Spleen (tissue), 11 donors: ENCODE data around the gene COL17A1. TPM values are rescaled to one million over a fixed set of nuclear protein-coding genes. Genes with fewer than 3 reads are reported as not detected.
A peak's percentile ranks its signal among the peaks of the same experiment; 100 is the strongest.

ENCODE experiments used
- DNase-seq: peaks from one replicate; pipeline ENCODE4 v3.0.0-alpha.2; 2020
- H3K27ac ChIP-seq, 8 donors: fragments of 200-600 bp; sonication (generic) in 7 of 8; 1 replicate in 4 of 8; 2 replicates in 4 of 8; pipeline versions ENCODE4 v1.5.0 to v1.8.0; 2016 to 2021; ENCODE audit warnings: inconsistent platforms in 4 of 8, mild to moderate bottlenecking in 4 of 8, moderate library complexity in 1 of 8
- H3K27me3 ChIP-seq, 7 donors: fragments of 200-600 bp; sonication (generic) in 6 of 7; replicated peaks in 1 of 7; 1 replicate in 4 of 7; 2 replicates in 3 of 7; pipeline versions ENCODE4 v1.5.0 to v1.8.0; 2016 to 2021; ENCODE audit warnings: inconsistent platforms in 3 of 7, mild to moderate bottlenecking in 1 of 7
- H3K36me3 ChIP-seq, 6 donors: fragments of 200-600 bp; sonication (generic) in 5 of 6; 1 replicate in 4 of 6; 2 replicates in 2 of 6; pipeline versions ENCODE4 v1.5.0 to v1.8.0; 2016 to 2021; ENCODE audit warnings: inconsistent platforms in 2 of 6
- H3K4me1 ChIP-seq, 6 donors: fragments of 200-600 bp; sonication (generic) in 5 of 6; 1 replicate in 3 of 6; 2 replicates in 3 of 6; pipeline versions ENCODE4 v1.5.0 to v1.8.0; 2016 to 2021; ENCODE audit warnings: inconsistent platforms in 3 of 6
- H3K4me3 ChIP-seq, 8 donors: fragments of 200-600 bp; sonication (generic) in 7 of 8; 1 replicate in 4 of 8; 2 replicates in 4 of 8; pipeline versions ENCODE4 v1.5.0 to v1.8.0; 2016 to 2021; ENCODE audit warnings: inconsistent platforms in 4 of 8, mild to moderate bottlenecking in 4 of 8, moderate library complexity in 2 of 8
- H3K9me3 ChIP-seq, 8 donors: fragments of 200-600 bp; sonication (generic) in 7 of 8; 1 replicate in 4 of 8; 2 replicates in 4 of 8; pipeline versions ENCODE4 v1.5.0 to v1.8.0; 2016 to 2021; ENCODE audit warnings: inconsistent platforms in 4 of 8
- CTCF ChIP-seq, 11 experiments: fragments of 200-600 bp in 7 of 11; fragments of 450-650 bp in 4 of 11; sonication (generic) in 4 of 11; IDR thresholded peaks in 8 of 11; conservative IDR thresholded peaks in 3 of 11; 1 replicate in 7 of 11; 2 replicates in 4 of 11; pipeline versions ENCODE4 v1.4.0 to v1.8.0; 2016 to 2021; ENCODE audit warnings: antibody characterized with exemption in 11 of 11, inconsistent platforms in 4 of 11, mild to moderate bottlenecking in 1 of 11
- POLR2A ChIP-seq, 3 donors: fragments of 450-650 bp; IDR thresholded peaks; one replicate each; pipeline ENCODE4 v1.5.1; 2017; ENCODE audit warnings: antibody characterized with exemption in 3 of 3, mild to moderate bottlenecking in 1 of 3
- POLR2AphosphoS5 ChIP-seq, 3 donors: sonication (generic); formaldehyde crosslinking; IDR thresholded peaks; one replicate each; pipeline ENCODE4 v1.5.1; 2017; ENCODE audit warnings: antibody characterized with exemption in 3 of 3
- WGBS, 5 donors: extraction: QIAGEN DNeasy Blood & Tissue Kit in 3 of 5; methylation state at CpG; one replicate each; pipeline versions ENCODE4 v1.1.5 to v1.1.7; 2013 to 2018; 5-methylcytosine and 5-hydroxymethylcytosine counted together
- intact Hi-C: fragments of 100-400 bp; cut with DNase I; formaldehyde crosslinking; loops from one replicate; pipeline ENCODE4 v1.15.0; 2023; ENCODE audit warnings: low total_unique reads
- microRNA-seq, 3 donors: library from miRNA; unstranded; fragments of <30 nt; microRNA quantifications; one replicate each; pipeline versions ENCODE4 to v1.1.0, GENCODE V29; 2019 to 2020
- polyA plus RNA-seq, 3 donors: library from polyadenylated mRNA; stranded (reverse); fragments of 200-250 nt; gene quantifications; one replicate each; pipeline ENCODE4 v1.2.1, GENCODE V29; 2013
- total RNA-seq, 7 donors: library from RNA; depleted of rRNA in 3 of 7; stranded (reverse); fragments of >200 nt in 3 of 7; fragmentation: NEBNext Ultra II Directional in 4 of 7; extraction: Animal tissue kit (Norgen Biotek cat#: 25700) in 4 of 7; gene quantifications; one replicate each; pipeline versions ENCODE4 v1.1.0 to v1.2.1, GENCODE V29; 2016 to 2021
- donor health status: healthy with polysubstance abuse.
- donor health status: DM: no; HTN: no; CAD: no; lungs with moderate emphysema.
- donor health status: DM: no; HTN: no; CAD: no.
- donor health status: Bipolar disorder and iron deficiency.
- donor health status: healthy.
- donor health status: DM: no; HTN: no; CAD: no.
- donor health status: DM: yes; HTN: yes; CAD: no.

Gene COL17A1
- total and polyA plus RNA-seq, 10 donors = 0.50 to 5.9 (median 1.8) TPM

DNA sequence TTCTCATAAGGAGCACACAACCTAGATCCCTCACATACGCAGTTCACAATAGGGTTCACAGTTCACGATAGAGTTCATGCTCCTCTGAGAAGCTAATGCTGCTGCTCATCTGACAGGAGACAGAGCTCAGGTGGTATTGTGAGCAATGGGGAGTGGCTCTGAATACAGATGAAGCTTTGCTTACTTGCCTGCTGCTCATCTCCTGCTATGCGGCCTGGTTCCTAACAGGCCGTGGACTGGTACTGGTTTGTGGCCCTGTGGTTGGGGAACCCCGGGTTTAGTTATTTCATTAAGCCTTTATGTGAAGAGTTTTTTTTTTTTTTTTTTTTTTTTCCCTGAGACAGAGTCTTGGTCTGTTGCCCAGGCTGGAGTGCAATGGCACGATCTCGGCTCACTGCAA lies 99.3 kb downstream of the COL17A1 start:
- intact Hi-C loops = no loop called here
- H3K27ac ChIP-seq = peak overlapping the region in 1 of 8 donors; percentile 1
- no peak for DNase-seq
- H3K27me3 ChIP-seq = no peaks in the 10 kb centered on the region
- peaks cover 0 to 8% (median 0%) of the 10 kb centered on the region in 6 donors for H3K36me3 ChIP-seq
- no peaks in the 10 kb centered on the region for H3K9me3 ChIP-seq
- 81 to 86% (median 82%) methylated on average over 7 of the region's 7 CpGs for WGBS, 5 donors
- peaks cover 24 to 95% (median 66%) of the 10 kb centered on the region in 6 donors for H3K4me1 ChIP-seq
- TF ChIP-seq POLR2AphosphoS5 (IDR thresholded peaks at IDR 0.05) (no peak), POLR2A (IDR thresholded peaks at IDR 0.05) (no peak), CTCF (IDR thresholded peaks at IDR 0.05 in 8 of 11, conservative IDR thresholded peaks at IDR 0.05 in 3 of 11) (no peak)
- no peak overlapping the region for H3K4me3 ChIP-seq

DNA sequence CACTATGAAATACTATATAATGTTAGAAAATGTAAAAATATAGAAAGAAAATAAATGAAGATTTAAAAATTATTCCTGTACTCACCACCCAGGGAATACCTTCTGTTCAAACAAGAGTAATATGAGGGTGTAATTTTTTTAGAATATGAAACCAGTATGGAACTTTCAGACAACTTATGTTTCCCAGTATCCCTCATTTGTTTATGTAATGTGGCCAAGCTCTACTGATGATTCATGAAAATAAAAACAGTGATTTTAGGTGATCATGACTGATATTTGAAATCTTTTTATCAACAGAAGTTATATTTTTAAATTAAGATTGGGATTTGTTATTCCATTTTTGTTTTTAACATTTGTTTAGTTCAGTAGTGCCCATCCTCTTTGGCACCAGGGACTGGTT lies 100.0 kb downstream of the COL17A1 start:
- TF ChIP-seq POLR2AphosphoS5 (IDR thresholded peaks at IDR 0.05) (no peak), CTCF (IDR thresholded peaks at IDR 0.05 in 8 of 11, conservative IDR thresholded peaks at IDR 0.05 in 3 of 11) (no peak)
- Histone ChIP-seq H3K9me3 (no peaks in the 10 kb centered on the region), H3K4me1 (peaks cover 24 to 98% (median 70%) of the 10 kb centered on the region in 6 donors), H3K27ac (no peak overlapping the region), H3K27me3 (no peaks in the 10 kb centered on the region), H3K4me3 (no peak overlapping the region), H3K36me3 (peaks cover 0 to 2% (median 0%) of the 10 kb centered on the region in 6 donors)
- DNase-seq = no peak
- intact Hi-C loops = no loop called here

- Histone ChIP-seq H3K36me3 (no peaks in the 10 kb centered on the region), H3K9me3 (no peaks in the 10 kb centered on the region), H3K4me3 (peak overlapping the region in 1 of 8 donors; percentile 19), H3K4me1 (peaks cover 25 to 99% (median 67%) of the 10 kb centered on the region in 6 donors), H3K27me3 (no peaks in the 10 kb centered on the region), H3K27ac (peak overlapping the region in 7 of 8 donors; percentile 57 to 80 (median 74))
- TF ChIP-seq POLR2A (IDR thresholded peaks at IDR 0.05) = no peak
- TF ChIP-seq POLR2AphosphoS5 (IDR thresholded peaks at IDR 0.05) = peak in 1 of 3 donors; percentile 30
- no peak for TF ChIP-seq CTCF (IDR thresholded peaks at IDR 0.05 in 8 of 11, conservative IDR thresholded peaks at IDR 0.05 in 3 of 11)
- 8 to 19% (median 11%) methylated on average over 4 of the region's 4 CpGs for WGBS, 5 donors
- DNase-seq = no peak
- intact Hi-C loops = no loop called here
Measured at GRCh38 chr10:103983367-103983911, 102.2 kb downstream of the COL17A1 start.

- WGBS, 5 donors = 92 to 95% (median 94%) methylated on average over 4 of the region's 4 CpGs
Measured at GRCh38 chr10:103982639-103983038, 103.0 kb downstream of the COL17A1 start.

More at GRCh38 chr10:103982639-103983038, 103.0 kb downstream of the COL17A1 start:
- peak overlapping the region in 5 of 8 donors; percentile 58 to 80 (median 76) for H3K27ac ChIP-seq
- intact Hi-C loops = no loop called here
- no peaks in the 10 kb centered on the region for H3K27me3 ChIP-seq
- DNase-seq = no peak
- no peak for TF ChIP-seq CTCF (IDR thresholded peaks at IDR 0.05 in 8 of 11, conservative IDR thresholded peaks at IDR 0.05 in 3 of 11)
- TF ChIP-seq POLR2AphosphoS5 (IDR thresholded peaks at IDR 0.05) = no peak
- no peak for TF ChIP-seq POLR2A (IDR thresholded peaks at IDR 0.05)
- no peaks in the 10 kb centered on the region for H3K9me3 ChIP-seq
- H3K36me3 ChIP-seq = no peaks in the 10 kb centered on the region
- H3K4me3 ChIP-seq = no peak overlapping the region
- H3K4me1 ChIP-seq = peaks cover 25 to 98% (median 60%) of the 10 kb centered on the region in 6 donors

Small RNA genes within 50 kb of the gene (microRNA-seq; reads per million reads assigned to microRNA genes)
- gene MIR936 = 0 reads per million in 3 donors

Other genes starting within 250 kb of the COL17A1 start
- gene SH3PXD2A, start 230.3 kb downstream of the COL17A1 start, total RNA-seq = 10 to 100 TPM; 27.9 to 50.0 (median 38.8) TPM
- gene SH3PXD2A, start 230.3 kb downstream of the COL17A1 start, polyA plus RNA-seq = 1 to 10 TPM; 2.6 to 8.1 (median 4.4) TPM
- 10 to 100 TPM; 18.6 to 27.7 (median 24.1) TPM for gene STN1, start 167.7 kb downstream of the COL17A1 start, total RNA-seq
- 10 to 100 TPM; 14.2 to 18.1 (median 15.1) TPM for gene STN1, start 167.7 kb downstream of the COL17A1 start, polyA plus RNA-seq
- 10 to 100 TPM; 28.9 to 47.4 (median 39.0) TPM for gene SLK, start 118.7 kb downstream of the COL17A1 start, total RNA-seq
- gene SLK, start 118.7 kb downstream of the COL17A1 start, polyA plus RNA-seq = 1 to 10 TPM; 5.6 to 9.1 (median 5.8) TPM
- 10 to 100 TPM in 2 of 7 donors, 1 to 10 TPM in 5; 7.5 to 13.2 (median 9.1) TPM for gene SFR1, start 36.3 kb upstream of the COL17A1 start, total RNA-seq
- 1 to 10 TPM; 7.8 to 9.9 (median 9.8) TPM for gene SFR1, start 36.3 kb upstream of the COL17A1 start, polyA plus RNA-seq
- gene CFAP43, start 146.5 kb upstream of the COL17A1 start, total RNA-seq = 1 to 10 TPM in 1 of 7 donors, under 1 TPM in 5, not detected in 1; 0.13 to 1.1 (median 0.30) TPM
- gene CFAP43, start 146.5 kb upstream of the COL17A1 start, polyA plus RNA-seq = under 1 TPM; 0.17 to 0.30 (median 0.22) TPM
- 100 to 1,000 TPM in 1 of 7 donors, 10 to 100 TPM in 6; 64.4 to 104 (median 81.7) TPM for gene GSTO1, start 169.0 kb upstream of the COL17A1 start, total RNA-seq
- 100 to 1,000 TPM in 2 of 3 donors, 10 to 100 TPM in 1; 88.1 to 157 (median 131) TPM for gene GSTO1, start 169.0 kb upstream of the COL17A1 start, polyA plus RNA-seq
- 1 to 10 TPM in 1 of 7 donors, under 1 TPM in 6; 0.32 to 1.4 (median 0.77) TPM for gene GSTO2, start 183.3 kb upstream of the COL17A1 start, total RNA-seq
- under 1 TPM; 0.91 to 0.99 (median 0.91) TPM for gene GSTO2, start 183.3 kb upstream of the COL17A1 start, polyA plus RNA-seq